GM18499 (cell line): ENCODE data around the gene GTF2A1L.
"Not testable (repeated sequence)": the region's sequence is repeated elsewhere in the genome, so short reads cannot be mapped to it uniquely, and the experiment has no call there.

Experiments
- ATAC-seq: cut with Tn5 transposase; IDR thresholded peaks from one replicate; pipeline ENCODE4 v1.9.1; 2021; ENCODE audit warnings: moderate number of reproducible peaks; ENCODE audit not compliant: insufficient read depth, unreplicated experiment

The GTF2A1L gene

GRCh38 chr2:48607307-48608014 lies 10.2 kb upstream of the GTF2A1L start:
- no peak for ATAC-seq

GRCh38 chr2:48613211-48613610 lies 4.4 kb upstream of the GTF2A1L start:
- no peak for ATAC-seq

- ATAC-seq, result not testable (repeated sequence)
Observed at GRCh38 chr2:48614581-48614980, 3.1 kb upstream of the GTF2A1L start.

- ATAC-seq, result no peak
Observed at GRCh38 chr2:48619526-48619925, 1.9 kb downstream of the GTF2A1L start.

GRCh38 chr2:48620604-48621003 lies 2.9 kb downstream of the GTF2A1L start:
- ATAC-seq, result no peak

DNA sequence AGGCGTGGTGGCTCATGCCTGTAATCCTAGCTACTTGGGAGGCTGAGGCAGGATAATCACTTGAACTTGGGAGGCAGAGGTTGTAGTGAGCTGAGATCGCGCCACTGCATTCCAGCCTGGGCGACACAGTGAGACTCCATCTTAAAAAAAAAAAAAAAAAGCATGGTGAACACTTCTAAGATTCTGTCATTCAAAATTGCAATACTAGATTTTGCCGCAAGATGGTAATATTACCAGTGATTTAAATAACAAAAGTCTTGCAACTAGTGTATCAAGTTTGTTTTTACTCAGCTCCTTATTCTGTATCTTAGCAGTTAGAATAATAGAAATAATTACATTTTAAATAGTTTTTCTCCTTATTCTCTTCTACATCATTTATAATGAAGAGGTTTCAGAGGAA lies 5.0 kb downstream of the GTF2A1L start:
- not testable (repeated sequence) for ATAC-seq

- ATAC-seq, result no peak
Observed at GRCh38 chr2:48624696-48625095, 7.0 kb downstream of the GTF2A1L start.

- ATAC-seq, result no peak
Observed at GRCh38 chr2:48626047-48626446, 8.4 kb downstream of the GTF2A1L start.

DNA sequence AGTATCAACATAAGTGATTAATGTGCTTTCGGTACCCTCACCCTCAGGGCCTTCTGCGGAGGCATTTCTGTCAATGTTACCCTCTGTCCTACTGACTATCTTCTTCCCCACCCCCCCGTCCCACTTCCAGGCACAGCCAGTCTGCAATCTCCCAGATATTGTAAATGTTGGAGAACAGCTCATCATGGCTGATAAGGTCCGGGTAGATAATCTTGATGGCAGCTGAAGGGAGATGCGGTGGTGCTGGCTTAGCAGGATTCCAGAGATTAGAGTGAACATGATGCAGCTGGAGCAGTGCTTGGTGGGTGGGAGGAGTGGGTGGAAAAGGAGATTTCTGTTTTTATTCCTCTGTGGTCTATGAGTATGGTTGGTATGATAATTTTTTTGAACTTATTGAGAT lies 15.5 kb downstream of the GTF2A1L start:
- no peak for ATAC-seq

GRCh38 chr2:48635786-48636185 lies 18.1 kb downstream of the GTF2A1L start:
- ATAC-seq, result no peak

DNA sequence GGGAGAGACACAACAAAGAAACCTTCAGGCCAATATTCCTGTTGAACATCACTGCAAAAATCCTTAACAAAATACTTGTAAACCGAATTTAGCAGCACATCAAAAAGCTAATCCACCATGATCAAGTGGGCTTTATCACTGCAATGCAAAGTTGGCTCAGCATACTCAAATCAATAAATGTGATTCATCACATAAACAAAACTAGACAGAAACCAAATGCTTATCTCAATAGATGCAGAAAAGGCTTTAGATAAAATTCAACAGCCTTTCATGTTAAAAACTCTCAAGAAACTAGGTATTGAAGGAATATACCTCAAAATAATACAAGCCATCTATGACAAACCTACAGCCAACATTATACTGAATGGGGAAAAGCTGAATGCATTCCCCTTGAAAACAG lies 20.6 kb downstream of the GTF2A1L start:
- no peak for ATAC-seq

- ATAC-seq, result no peak
Observed at GRCh38 chr2:48651158-48651790, 33.6 kb downstream of the GTF2A1L start.

DNA sequence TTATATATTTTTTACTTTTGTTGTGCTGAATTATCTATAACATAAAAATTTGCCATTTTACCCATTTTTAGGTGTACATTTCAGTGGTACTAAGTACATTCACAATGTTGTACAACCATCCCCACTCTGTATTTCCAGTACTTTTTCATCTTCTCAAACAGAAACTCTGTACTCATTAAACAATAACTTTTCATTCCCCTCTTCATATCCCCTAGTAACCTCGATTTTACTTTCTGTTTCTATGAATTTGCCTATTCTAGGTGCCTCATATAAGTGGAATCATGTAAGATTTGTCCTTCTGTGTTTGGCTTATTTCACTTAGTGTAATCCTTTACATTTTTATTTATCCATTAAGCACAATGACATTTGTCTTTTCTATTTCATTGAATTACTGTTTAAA lies 51.3 kb downstream of the GTF2A1L start:
- ATAC-seq, result no peak

- ATAC-seq, result no peak
Observed at GRCh38 chr2:48673581-48673980, 55.9 kb downstream of the GTF2A1L start.

GRCh38 chr2:48674933-48675332 lies 57.3 kb downstream of the GTF2A1L start:
- no peak for ATAC-seq

DNA sequence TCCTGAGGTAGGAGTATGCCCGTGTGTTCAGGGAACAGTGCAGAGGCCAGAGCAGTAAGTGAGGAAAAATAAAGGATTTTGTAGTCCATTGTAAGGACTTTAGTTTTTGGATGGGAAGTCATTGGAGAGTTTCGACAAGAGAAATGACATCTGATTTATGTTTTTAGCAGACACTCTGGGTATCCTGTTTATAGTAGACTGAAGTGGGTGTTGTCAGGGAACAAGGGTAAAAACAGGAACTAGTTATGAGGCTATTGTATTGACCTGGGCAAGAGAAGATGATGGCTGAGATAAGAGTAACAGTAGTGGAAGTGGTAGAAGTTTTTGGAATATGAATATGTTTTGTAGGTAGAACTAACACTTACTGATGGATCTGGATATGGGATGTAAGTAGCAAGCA lies 59.8 kb downstream of the GTF2A1L start:
- ATAC-seq, result no peak

DNA sequence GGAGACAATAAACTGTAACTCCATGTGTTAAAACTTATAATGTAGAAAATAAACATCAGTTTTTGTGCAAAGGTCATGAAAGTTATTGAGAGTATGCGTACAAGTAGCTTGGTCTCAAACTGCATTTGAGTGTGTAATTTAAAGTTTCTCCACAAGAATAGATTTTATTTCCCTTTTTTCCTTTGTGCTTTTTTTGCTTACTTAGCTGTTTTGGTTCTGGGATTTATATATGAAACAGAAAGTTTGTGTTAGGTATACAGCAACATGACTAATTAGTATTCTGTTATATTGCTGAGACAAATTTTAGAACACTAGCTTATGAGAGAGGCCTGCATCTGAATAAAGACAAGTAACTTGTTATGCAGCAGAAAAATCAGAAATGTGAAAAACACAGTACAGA lies 67.5 kb downstream of the GTF2A1L start:
- no peak for ATAC-seq

- ATAC-seq, result no peak
Observed at GRCh38 chr2:48691935-48692691, 74.5 kb downstream of the GTF2A1L start.

- no peak for ATAC-seq
Observed at GRCh38 chr2:48693066-48693465, 75.4 kb downstream of the GTF2A1L start.

DNA sequence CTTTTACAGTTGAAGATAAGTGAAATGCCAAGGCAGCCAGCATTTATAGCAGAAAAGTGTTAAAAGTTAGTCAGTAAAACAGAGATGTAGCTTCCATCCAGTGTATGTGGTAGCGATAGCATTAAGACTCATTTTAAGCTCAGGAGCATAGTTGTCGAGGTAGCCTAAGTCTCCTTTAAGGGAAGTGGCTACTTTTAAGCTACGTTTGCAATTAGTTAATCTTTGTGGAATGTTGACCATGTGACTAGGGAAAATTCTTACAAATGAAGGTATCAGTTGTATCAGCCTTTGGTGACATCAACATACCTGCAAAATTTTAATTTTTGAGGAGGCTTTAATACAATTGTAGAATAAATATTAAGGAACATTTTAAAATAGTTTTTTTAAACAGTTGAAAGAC lies 76.0 kb downstream of the GTF2A1L start:
- no peak for ATAC-seq

DNA sequence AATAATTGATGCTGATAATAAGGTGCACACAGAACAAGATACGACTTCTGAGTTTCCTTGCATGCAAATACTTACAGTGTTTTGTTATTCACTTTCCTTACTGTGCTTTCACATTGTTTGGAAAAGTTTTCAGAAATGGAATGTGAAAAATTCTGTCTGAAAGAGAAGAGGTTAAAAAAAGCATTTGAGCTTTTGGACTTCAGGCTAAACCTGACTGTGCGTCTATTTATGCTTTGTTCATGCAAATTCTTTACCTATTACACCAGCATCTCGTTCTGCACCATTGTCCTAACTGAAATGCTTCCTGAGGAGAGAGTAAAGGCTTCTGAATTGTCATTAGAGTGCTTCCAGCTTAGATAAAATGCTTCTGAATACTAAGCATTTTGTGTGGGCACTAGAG lies 76.5 kb downstream of the GTF2A1L start:
- ATAC-seq, result no peak
